ENCODE measurements around the gene TUBGCP5. TPM values are rescaled to one million over a fixed set of nuclear protein-coding genes. Genes with fewer than 3 reads are reported as not detected.

TUBGCP5 gene
- total and polyA plus RNA-seq, 2 experiments from 2014 or later, result 12.0 to 21.7 TPM

- TF ChIP-seq, protein P1, sequence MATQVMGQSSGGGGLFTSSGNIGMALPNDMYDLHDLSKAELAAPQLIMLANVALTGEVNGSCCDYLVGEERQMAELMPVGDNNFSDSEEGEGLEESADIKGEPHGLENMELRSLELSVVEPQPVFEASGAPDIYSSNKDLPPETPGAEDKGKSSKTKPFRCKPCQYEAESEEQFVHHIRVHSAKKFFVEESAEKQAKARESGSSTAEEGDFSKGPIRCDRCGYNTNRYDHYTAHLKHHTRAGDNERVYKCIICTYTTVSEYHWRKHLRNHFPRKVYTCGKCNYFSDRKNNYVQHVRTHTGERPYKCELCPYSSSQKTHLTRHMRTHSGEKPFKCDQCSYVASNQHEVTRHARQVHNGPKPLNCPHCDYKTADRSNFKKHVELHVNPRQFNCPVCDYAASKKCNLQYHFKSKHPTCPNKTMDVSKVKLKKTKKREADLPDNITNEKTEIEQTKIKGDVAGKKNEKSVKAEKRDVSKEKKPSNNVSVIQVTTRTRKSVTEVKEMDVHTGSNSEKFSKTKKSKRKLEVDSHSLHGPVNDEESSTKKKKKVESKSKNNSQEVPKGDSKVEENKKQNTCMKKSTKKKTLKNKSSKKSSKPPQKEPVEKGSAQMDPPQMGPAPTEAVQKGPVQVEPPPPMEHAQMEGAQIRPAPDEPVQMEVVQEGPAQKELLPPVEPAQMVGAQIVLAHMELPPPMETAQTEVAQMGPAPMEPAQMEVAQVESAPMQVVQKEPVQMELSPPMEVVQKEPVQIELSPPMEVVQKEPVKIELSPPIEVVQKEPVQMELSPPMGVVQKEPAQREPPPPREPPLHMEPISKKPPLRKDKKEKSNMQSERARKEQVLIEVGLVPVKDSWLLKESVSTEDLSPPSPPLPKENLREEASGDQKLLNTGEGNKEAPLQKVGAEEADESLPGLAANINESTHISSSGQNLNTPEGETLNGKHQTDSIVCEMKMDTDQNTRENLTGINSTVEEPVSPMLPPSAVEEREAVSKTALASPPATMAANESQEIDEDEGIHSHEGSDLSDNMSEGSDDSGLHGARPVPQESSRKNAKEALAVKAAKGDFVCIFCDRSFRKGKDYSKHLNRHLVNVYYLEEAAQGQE (IDR thresholded peaks at IDR 0.05; ENCODE audit: unreplicated experiment), result no peak
- TF ChIP-seq, protein P2, sequence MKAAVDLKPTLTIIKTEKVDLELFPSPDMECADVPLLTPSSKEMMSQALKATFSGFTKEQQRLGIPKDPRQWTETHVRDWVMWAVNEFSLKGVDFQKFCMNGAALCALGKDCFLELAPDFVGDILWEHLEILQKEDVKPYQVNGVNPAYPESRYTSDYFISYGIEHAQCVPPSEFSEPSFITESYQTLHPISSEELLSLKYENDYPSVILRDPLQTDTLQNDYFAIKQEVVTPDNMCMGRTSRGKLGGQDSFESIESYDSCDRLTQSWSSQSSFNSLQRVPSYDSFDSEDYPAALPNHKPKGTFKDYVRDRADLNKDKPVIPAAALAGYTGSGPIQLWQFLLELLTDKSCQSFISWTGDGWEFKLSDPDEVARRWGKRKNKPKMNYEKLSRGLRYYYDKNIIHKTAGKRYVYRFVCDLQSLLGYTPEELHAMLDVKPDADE (IDR thresholded peaks at IDR 0.05), result no peak
- TF ChIP-seq POLR2AphosphoS5 (IDR thresholded peaks at IDR 0.05; ENCODE audit: low read depth), result no peak
- no peak overlapping the region for H3K4me3 Mint-ChIP-seq
- Histone ChIP-seq H3F3A (replicated peaks; ENCODE audit: low read depth) (no peaks in the 10 kb centered on the region), H3K36me3 (ENCODE audit: insufficient read depth) (no peaks in the 10 kb centered on the region), H3K79me2 (replicated peaks; ENCODE audit: insufficient read depth) (peaks cover 75% of the 10 kb centered on the region), H3K9me2 (ENCODE audit: insufficient read depth) (no peaks in the 10 kb centered on the region), H2AFZ (no peak overlapping the region), H3K27me3 (ENCODE audit: insufficient read depth) (no peaks in the 10 kb centered on the region), H3K4me3 (no peak overlapping the region), H3K4me1 (ENCODE audit: insufficient read depth) (no peaks in the 10 kb centered on the region), H3K4me2 (no peak overlapping the region), H3K27ac (ENCODE audit: low read depth) (no peak overlapping the region), H4K20me1 (replicated peaks; ENCODE audit: insufficient read depth) (peaks cover 26% of the 10 kb centered on the region)
- H3K36me3 Mint-ChIP-seq (ENCODE audit: low read depth), result peaks cover 4% of the 10 kb centered on the region; the same call in 1 of the 3 replicates
- peaks cover 12% of the 10 kb centered on the region for H3K27me3 Mint-ChIP-seq (ENCODE audit: insufficient read depth, low read depth, poor library complexity)
- no peak overlapping the region for H3K27ac Mint-ChIP-seq
- H3K9me3 Mint-ChIP-seq, result no peaks in the 10 kb centered on the region
- DNase-seq (ENCODE audit: low spot score) (no peak), ATAC-seq (no peak)
- peaks cover 18% of the 10 kb centered on the region for H3K4me1 Mint-ChIP-seq
These were observed 79.2 kb downstream of the TUBGCP5 start for GRCh38 chr15:22960126-22960525.

- Histone ChIP-seq H3K4me2 (no peak overlapping the region), H3K27ac (ENCODE audit: low read depth) (no peak overlapping the region), H4K20me1 (replicated peaks; ENCODE audit: insufficient read depth) (peaks cover 22% of the 10 kb centered on the region), H3K4me1 (ENCODE audit: insufficient read depth) (0 out of 2 replicates have a peak, but pooled peaks cover under 1% of the 10 kb centered on the region), H3K9me2 (ENCODE audit: insufficient read depth) (no peaks in the 10 kb centered on the region), H2AFZ (no peak overlapping the region), H3K36me3 (ENCODE audit: insufficient read depth) (no peaks in the 10 kb centered on the region), H3F3A (replicated peaks; ENCODE audit: low read depth) (no peaks in the 10 kb centered on the region), H3K4me3 (no peak overlapping the region), H3K27me3 (ENCODE audit: insufficient read depth) (peaks cover 1% of the 10 kb centered on the region; the same call in 1 of the 2 replicates), H3K79me2 (replicated peaks; ENCODE audit: insufficient read depth) (peaks cover 72% of the 10 kb centered on the region)
- H3K27me3 Mint-ChIP-seq (ENCODE audit: insufficient read depth, low read depth, poor library complexity), result peaks cover 15% of the 10 kb centered on the region
- no peak overlapping the region for H3K27ac Mint-ChIP-seq
- H3K36me3 Mint-ChIP-seq (ENCODE audit: low read depth), result peaks cover 4% of the 10 kb centered on the region; the same call in 1 of the 3 replicates
- peak; percentile 20; the same call in 2 of the 3 replicates for ATAC-seq
- H3K4me3 Mint-ChIP-seq, result no peak overlapping the region
- no peak for DNase-seq (ENCODE audit: low spot score)
- peaks cover 17% of the 10 kb centered on the region for H3K4me1 Mint-ChIP-seq
- H3K9me3 Mint-ChIP-seq, result no peaks in the 10 kb centered on the region
- TF ChIP-seq NANOG (IDR thresholded peaks at IDR 0.05; ENCODE audit: borderline replicate concordance), result no peak
- no peak for TF ChIP-seq ZNF114 (CRISPR knock-in tag; IDR thresholded peaks at IDR 0.05)
- TF ChIP-seq, protein P2 (IDR thresholded peaks at IDR 0.05), result no peak
- TF ChIP-seq, protein P1 (IDR thresholded peaks at IDR 0.05; ENCODE audit: unreplicated experiment), result no peak
- TF ChIP-seq CTCF (conservative IDR thresholded peaks at IDR 0.05; ENCODE audit: low read depth in 2 of 2), result no peak
- no peak for TF ChIP-seq EZH2 (IDR thresholded peaks at IDR 0.05; ENCODE audit: low read depth, unreplicated experiment)
These were observed 79.9 kb downstream of the TUBGCP5 start for GRCh38 chr15:22959321-22960101.
